ENCODE measurements around the gene NKAIN1. TPM values are rescaled to one million over a fixed set of nuclear protein-coding genes. Genes with fewer than 3 reads are reported as not detected.

Gene NKAIN1
- total RNA-seq, 1 experiment from 2014 or later: 0.18 TPM

DNA sequence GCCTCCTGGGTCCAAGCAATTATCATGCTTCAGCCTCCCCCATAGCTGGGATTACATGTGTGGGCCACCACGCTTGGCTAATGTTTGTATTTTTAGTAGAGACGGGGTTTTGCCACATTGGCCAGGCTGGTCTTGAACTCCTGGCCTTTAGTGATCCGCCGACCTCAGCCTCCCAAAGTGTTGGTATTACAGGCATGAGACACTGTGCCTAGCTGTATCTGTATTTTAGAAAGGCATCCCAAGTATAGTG lies 69.3 kb downstream of the NKAIN1 start:
- ATAC-seq: no peak
- no peak overlapping the region for H2AFZ ChIP-seq (ENCODE audit: low read length)

DNA sequence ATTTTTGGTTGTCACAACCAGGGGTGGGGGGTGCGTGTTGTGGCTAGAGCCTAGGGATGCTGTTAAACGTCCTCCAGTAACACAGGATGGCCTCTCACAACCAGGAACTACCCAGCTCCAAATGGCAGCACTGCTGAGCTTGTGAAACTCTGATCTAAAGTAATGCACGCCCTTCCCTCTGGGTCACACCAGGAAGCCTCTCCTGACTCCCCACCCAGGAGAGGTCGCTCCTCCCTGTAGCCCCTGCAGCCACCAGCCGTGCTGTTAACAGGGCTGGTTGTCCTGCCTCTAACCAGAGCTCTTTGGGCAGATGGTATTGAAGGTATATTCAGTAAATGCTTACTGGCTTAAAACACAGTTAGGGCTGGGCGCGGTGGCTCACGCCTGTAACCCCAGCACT lies 73.2 kb downstream of the NKAIN1 start:
- Histone ChIP-seq H3K4me2 (ENCODE audit: low read length) (no peak overlapping the region), H2AFZ (ENCODE audit: low read length) (no peak overlapping the region), H3K9me2 (replicated peaks; ENCODE audit: low read length) (no peaks in the 10 kb centered on the region), H3K27me3 (ENCODE audit: low read length) (no peaks in the 10 kb centered on the region), H3K4me1 (ENCODE audit: insufficient read depth, low read length) (peaks cover 10% of the 10 kb centered on the region), H3K27ac (ENCODE audit: low read length) (no peak overlapping the region), H3K79me2 (ENCODE audit: low read length) (no peaks in the 10 kb centered on the region), H3K9me3 (ENCODE audit: low read length) (no peaks in the 10 kb centered on the region), H4K20me1 (ENCODE audit: low read length) (no peaks in the 10 kb centered on the region), H3F3A (ENCODE audit: low read length, unreplicated experiment) (no peaks in the 10 kb centered on the region), H3K36me3 (ENCODE audit: low read depth, low read length) (no peaks in the 10 kb centered on the region), H3K9ac (ENCODE audit: low read length) (no peak overlapping the region), H3K4me3 (ENCODE audit: low read length) (no peak overlapping the region)
- ChIA-PET POLR2A (ENCODE audit: unreplicated experiment) (no interaction called here), CTCF (no interaction called here)
- intact Hi-C loops (cut with micrococcal nuclease): no loop called here
- DNase-seq (no peak), ATAC-seq (no peak)
- TF ChIP-seq EZH2phosphoT487 (IDR thresholded peaks at IDR 0.05; ENCODE audit: borderline replicate concordance, low read length) (no peak), EZH2 (IDR thresholded peaks at IDR 0.05; ENCODE audit: low read length, unreplicated experiment) (no peak)
- TF ChIP-seq, protein P1, sequence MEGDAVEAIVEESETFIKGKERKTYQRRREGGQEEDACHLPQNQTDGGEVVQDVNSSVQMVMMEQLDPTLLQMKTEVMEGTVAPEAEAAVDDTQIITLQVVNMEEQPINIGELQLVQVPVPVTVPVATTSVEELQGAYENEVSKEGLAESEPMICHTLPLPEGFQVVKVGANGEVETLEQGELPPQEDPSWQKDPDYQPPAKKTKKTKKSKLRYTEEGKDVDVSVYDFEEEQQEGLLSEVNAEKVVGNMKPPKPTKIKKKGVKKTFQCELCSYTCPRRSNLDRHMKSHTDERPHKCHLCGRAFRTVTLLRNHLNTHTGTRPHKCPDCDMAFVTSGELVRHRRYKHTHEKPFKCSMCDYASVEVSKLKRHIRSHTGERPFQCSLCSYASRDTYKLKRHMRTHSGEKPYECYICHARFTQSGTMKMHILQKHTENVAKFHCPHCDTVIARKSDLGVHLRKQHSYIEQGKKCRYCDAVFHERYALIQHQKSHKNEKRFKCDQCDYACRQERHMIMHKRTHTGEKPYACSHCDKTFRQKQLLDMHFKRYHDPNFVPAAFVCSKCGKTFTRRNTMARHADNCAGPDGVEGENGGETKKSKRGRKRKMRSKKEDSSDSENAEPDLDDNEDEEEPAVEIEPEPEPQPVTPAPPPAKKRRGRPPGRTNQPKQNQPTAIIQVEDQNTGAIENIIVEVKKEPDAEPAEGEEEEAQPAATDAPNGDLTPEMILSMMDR (conservative IDR thresholded peaks at IDR 0.05; ENCODE audit: low read depth, low read length): no peak
- BruUV-seq (replicated peaks): no TSS peak

More for the DNA sequence above, 69.3 kb downstream of the NKAIN1 start:
- H3K9ac ChIP-seq (ENCODE audit: low read length): no peak overlapping the region
- POLR2A ChIA-PET (ENCODE audit: unreplicated experiment): interaction anchor here (0.7 kb wide), 1 partner anchor 1799 kb away, joined by 3 read pairs; no protein-coding TSS in a partner anchor
- no peaks in the 10 kb centered on the region for H3F3A ChIP-seq (ENCODE audit: low read length, unreplicated experiment)
- H3K9me3 ChIP-seq (ENCODE audit: low read length): no peaks in the 10 kb centered on the region
- H3K4me1 ChIP-seq (ENCODE audit: insufficient read depth, low read length): peaks cover 10% of the 10 kb centered on the region
- no peak overlapping the region for H3K4me2 ChIP-seq (ENCODE audit: low read length)
- H3K36me3 ChIP-seq (ENCODE audit: low read depth, low read length): no peaks in the 10 kb centered on the region
- CTCF ChIA-PET: no interaction called here
- no TSS peak for BruUV-seq (replicated peaks)
- H3K27me3 ChIP-seq (ENCODE audit: low read length): no peaks in the 10 kb centered on the region
- H3K79me2 ChIP-seq (ENCODE audit: low read length): no peaks in the 10 kb centered on the region
- no peak overlapping the region for H3K4me3 ChIP-seq (ENCODE audit: low read length)
- no peak for TF ChIP-seq EZH2 (IDR thresholded peaks at IDR 0.05; ENCODE audit: low read length, unreplicated experiment)
- TF ChIP-seq, protein P1 (conservative IDR thresholded peaks at IDR 0.05; ENCODE audit: low read depth, low read length): no peak
- TF ChIP-seq EZH2phosphoT487 (IDR thresholded peaks at IDR 0.05; ENCODE audit: borderline replicate concordance, low read length): no peak
- peak overlapping the region; percentile 69 for H3K27ac ChIP-seq (ENCODE audit: low read length)
- no peaks in the 10 kb centered on the region for H3K9me2 ChIP-seq (replicated peaks; ENCODE audit: low read length)
- intact Hi-C loops (cut with micrococcal nuclease): no loop called here
- no peaks in the 10 kb centered on the region for H4K20me1 ChIP-seq (ENCODE audit: low read length)
- DNase-seq: no peak

DNA sequence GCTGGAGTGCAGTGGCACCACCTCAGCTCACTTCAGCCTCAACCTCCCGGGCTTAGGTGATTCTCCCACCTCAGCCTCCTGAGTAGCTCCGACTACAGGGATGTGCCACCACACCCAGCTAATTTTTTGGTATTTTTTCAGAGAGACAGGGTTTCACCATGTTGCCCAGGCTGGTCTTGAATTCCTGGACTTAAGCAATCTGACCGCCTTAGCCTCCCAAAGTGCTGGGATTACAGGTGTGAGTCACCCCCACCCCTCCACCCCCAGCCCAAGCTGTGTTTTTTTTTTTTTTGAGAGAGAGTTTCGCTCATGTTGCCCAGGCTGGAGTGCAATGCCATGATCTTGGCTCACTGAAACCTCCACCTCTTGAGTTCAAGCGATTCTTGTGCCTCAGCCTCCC lies 75.4 kb downstream of the NKAIN1 start:
- ATAC-seq: no peak
- no peak overlapping the region for H3K27ac ChIP-seq (ENCODE audit: low read length)
- BruUV-seq (replicated peaks): no TSS peak

More for the DNA sequence above, 75.4 kb downstream of the NKAIN1 start:
- no peak overlapping the region for H3K4me2 ChIP-seq (ENCODE audit: low read length)
- no peaks in the 10 kb centered on the region for H3K4me1 ChIP-seq (ENCODE audit: insufficient read depth, low read length)
- ChIA-PET POLR2A (ENCODE audit: unreplicated experiment) (no interaction called here), CTCF (interaction anchor here (0.6 to 0.8 kb wide), 3 partner anchors 9 to 1978 kb away, joined by 3 to 10 read pairs (median 5); no protein-coding TSS in a partner anchor)
- DNase-seq: no peak
- intact Hi-C loops (cut with micrococcal nuclease): no loop called here
- H3K9me3 ChIP-seq (ENCODE audit: low read length): no peaks in the 10 kb centered on the region
- TF ChIP-seq EZH2phosphoT487 (IDR thresholded peaks at IDR 0.05; ENCODE audit: borderline replicate concordance, low read length) (no peak), EZH2 (IDR thresholded peaks at IDR 0.05; ENCODE audit: low read length, unreplicated experiment) (no peak)
- TF ChIP-seq, protein P1 (conservative IDR thresholded peaks at IDR 0.05; ENCODE audit: low read depth, low read length): no peak
- no peaks in the 10 kb centered on the region for H3K27me3 ChIP-seq (ENCODE audit: low read length)
- H3K36me3 ChIP-seq (ENCODE audit: low read depth, low read length): no peaks in the 10 kb centered on the region
- no peak overlapping the region for H3K9ac ChIP-seq (ENCODE audit: low read length)
- no peaks in the 10 kb centered on the region for H4K20me1 ChIP-seq (ENCODE audit: low read length)
- no peaks in the 10 kb centered on the region for H3F3A ChIP-seq (ENCODE audit: low read length, unreplicated experiment)
- H2AFZ ChIP-seq (ENCODE audit: low read length): no peak overlapping the region
- no peak overlapping the region for H3K4me3 ChIP-seq (ENCODE audit: low read length)
- H3K9me2 ChIP-seq (replicated peaks; ENCODE audit: low read length): no peaks in the 10 kb centered on the region
- H3K79me2 ChIP-seq (ENCODE audit: low read length): no peaks in the 10 kb centered on the region
